Gastrocnemius medialis (tissue), 4 donors: ENCODE data around the gene USP17L13.
"Not testable (repeated sequence)": the region's sequence is repeated elsewhere in the genome, so short reads cannot be mapped to it uniquely, and the experiment has no call there.

Experiments used
- POLR2A ChIP-seq, 2 donors: fragments of 450-650 bp; IDR thresholded peaks; one replicate each; pipeline ENCODE4 v1.6.1; 2017; ENCODE audit warnings: antibody characterized with exemption in 2 of 2, mild to moderate bottlenecking in 2 of 2, moderate library complexity in 2 of 2
- TF ChIP-seq, protein P1 (sequence below), 5 experiments: fragments of 450-650 bp in 3 of 5; fragments of 200-600 bp in 2 of 5; sonication (generic) in 2 of 5; IDR thresholded peaks in 4 of 5; conservative IDR thresholded peaks in 1 of 5; 1 replicate in 4 of 5; 2 replicates in 1 of 5; pipeline ENCODE4 v1.5.1; 2016 to 2019; ENCODE audit warnings: antibody characterized with exemption in 5 of 5, mild to moderate bottlenecking in 3 of 5, moderate library complexity in 3 of 5

DNA sequence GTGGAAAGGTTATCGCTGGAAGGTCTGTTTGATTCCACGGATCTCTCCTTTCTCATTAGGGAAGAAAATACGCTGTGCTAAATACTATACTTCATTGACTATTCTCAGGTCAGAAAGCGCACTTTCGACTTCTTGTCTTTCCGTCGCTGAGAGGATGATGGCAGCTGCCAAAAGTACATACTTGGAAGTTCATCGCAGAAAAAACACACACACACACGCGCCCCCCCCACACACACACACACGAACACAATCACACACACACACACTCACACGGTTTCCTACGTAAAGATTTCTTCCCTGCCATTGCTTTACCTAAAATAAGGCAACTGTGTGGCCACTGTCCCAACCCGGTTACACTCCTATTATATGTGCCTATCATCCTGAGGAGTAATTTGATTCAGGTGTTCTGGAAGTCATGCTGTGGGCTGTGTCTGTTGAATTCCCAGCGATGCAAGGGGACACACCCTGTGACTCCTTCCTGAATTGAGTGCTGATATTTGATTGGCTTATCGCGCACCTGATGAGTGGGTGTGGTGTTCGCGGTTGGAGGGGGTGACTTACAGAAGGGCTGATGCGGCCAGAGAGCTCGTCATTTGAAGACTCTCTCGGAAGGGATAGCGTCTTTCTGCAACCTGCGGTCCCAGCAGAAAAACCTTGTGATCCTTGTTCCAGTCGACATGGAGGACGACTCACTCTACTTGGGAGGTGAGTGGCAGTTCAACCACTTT, 23.4 kb downstream of the USP17L13 start, which contains the start of gene USP17L18:
- TF ChIP-seq, protein P1, sequence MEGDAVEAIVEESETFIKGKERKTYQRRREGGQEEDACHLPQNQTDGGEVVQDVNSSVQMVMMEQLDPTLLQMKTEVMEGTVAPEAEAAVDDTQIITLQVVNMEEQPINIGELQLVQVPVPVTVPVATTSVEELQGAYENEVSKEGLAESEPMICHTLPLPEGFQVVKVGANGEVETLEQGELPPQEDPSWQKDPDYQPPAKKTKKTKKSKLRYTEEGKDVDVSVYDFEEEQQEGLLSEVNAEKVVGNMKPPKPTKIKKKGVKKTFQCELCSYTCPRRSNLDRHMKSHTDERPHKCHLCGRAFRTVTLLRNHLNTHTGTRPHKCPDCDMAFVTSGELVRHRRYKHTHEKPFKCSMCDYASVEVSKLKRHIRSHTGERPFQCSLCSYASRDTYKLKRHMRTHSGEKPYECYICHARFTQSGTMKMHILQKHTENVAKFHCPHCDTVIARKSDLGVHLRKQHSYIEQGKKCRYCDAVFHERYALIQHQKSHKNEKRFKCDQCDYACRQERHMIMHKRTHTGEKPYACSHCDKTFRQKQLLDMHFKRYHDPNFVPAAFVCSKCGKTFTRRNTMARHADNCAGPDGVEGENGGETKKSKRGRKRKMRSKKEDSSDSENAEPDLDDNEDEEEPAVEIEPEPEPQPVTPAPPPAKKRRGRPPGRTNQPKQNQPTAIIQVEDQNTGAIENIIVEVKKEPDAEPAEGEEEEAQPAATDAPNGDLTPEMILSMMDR (IDR thresholded peaks at IDR 0.05 in 4 of 5, conservative IDR thresholded peaks at IDR 0.05 in 1 of 5) = not testable (repeated sequence)
- not testable (repeated sequence) for TF ChIP-seq POLR2A (IDR thresholded peaks at IDR 0.05)
